Activated CD8-positive, alpha-beta memory T cell treated with anti-CD3 and anti-CD28 coated beads for 4 hours (primary cell): Measurements from ENCODE around the gene NLN.
"Not testable (repeated sequence)": the region's sequence is repeated elsewhere in the genome, so short reads cannot be mapped to it uniquely, and the experiment has no call there.

ENCODE experiments used
- DNase-seq, 2 donors: peaks; one replicate each; pipeline ENCODE4 v3.0.0-alpha.2; 2020; ENCODE audit warnings: low read depth in 2 of 2

Gene NLN

GRCh38 chr5:65721720-65722574 is at the start of gene NLN, which contains the start of gene SGTB:
TSS of gene NLN (plus strand) at chr5:65722205. CDS start at chr5:65722374, 169 bp downstream.
TSS of gene SGTB (minus strand) at chr5:65722109. CDS start at chr5:65720807, 1,302 bp downstream.
- DNase-seq = peak; percentile 70 to 74

GRCh38 chr5:65672796-65673195 is 49.2 kb upstream of the NLN start:
- DNase-seq = no peak

GRCh38 chr5:65674749-65675148 is 47.3 kb upstream of the NLN start:
- no peak for DNase-seq

GRCh38 chr5:65676056-65676455 is 45.9 kb upstream of the NLN start:
- not testable (repeated sequence) for DNase-seq

DNA sequence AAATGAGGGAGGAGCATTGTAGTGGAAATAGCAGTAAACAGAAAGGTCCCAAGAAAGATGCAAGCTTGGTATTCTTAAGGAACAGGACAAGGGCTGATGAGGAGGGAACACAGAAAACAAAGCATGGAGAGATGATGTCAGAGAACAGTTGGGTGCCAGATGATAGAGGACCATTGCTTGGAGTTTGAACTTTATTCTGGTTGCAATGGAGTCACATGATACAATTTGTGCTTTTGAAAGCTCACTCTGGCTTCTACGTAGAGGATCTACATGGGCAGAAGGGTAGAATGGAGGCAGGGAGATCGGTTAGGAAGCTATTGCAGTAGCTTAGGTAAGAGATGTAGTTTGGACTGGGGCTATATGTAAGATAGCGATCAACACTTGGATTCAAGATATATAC is 39.9 kb upstream of the NLN start:
- no peak for DNase-seq

- DNase-seq = no peak
Measured at GRCh38 chr5:65693121-65693520, 28.9 kb upstream of the NLN start.

DNA sequence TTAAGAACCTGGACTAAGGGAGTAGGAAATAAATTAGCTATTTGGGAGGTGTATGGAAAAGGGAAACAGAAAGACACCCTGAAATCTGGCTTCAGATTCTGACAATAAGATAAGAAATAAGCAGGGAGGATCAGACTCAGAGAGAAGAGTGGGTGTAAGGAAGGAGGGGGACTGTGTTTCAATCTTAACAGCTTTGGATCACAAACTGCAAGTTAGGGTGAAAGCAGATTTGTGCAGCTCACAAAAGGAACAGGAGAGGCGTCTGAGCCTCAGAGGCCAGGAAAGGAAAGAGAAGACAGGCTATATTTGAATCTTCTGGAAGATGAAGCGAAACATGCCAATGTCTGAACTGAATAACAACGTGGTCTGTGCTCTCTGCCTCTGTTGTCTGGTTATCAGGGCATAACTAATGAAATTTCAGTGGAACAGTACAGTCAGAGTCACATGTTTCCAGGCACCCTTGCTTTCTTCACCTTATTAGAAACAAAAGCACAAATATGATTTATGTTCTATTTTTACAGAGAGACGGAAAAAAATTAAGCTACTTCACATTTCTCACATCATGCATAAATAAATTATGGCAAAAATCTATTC is 26.7 kb upstream of the NLN start:
- DNase-seq = no peak

DNA sequence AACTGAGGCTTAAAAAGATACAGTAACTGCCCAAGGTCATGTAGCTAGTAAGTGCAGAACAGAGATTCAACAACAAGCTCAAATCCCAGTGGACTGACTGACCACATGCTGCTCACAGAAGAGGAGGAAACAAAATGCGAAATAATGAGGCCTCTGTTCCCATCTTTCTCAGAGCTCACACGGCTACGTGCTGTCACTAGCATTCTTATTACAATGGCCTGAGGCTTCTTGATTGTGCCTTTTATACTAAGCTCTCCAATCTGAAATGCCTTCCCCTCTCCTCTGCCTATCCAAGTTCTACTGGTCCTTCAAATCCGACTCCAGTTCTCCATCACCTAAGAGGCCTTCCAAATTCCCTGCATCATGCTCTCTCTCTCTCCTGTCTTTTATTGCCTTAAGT is 26.1 kb upstream of the NLN start:
- no peak for DNase-seq

DNA sequence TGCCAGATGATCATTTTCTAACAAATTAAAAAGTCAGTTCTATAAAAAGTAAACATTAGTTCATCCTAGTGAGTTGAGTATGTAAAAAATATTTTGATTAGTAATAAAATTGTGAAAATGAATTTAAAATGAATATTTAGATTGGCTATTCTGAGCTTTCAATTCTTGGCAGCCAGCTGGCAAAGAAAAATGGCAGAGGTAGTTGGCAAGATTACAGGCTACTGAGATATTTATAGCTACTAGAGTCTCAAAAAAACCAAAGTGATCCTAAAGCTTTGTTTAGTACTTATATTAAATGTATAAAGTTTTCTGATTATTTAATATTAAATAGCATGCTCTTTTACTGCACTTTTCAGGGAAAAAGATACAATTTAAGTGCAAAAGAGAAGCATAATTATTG is 25.1 kb upstream of the NLN start:
- no peak for DNase-seq

GRCh38 chr5:65699338-65699737 is 22.7 kb upstream of the NLN start:
- DNase-seq = no peak

DNA sequence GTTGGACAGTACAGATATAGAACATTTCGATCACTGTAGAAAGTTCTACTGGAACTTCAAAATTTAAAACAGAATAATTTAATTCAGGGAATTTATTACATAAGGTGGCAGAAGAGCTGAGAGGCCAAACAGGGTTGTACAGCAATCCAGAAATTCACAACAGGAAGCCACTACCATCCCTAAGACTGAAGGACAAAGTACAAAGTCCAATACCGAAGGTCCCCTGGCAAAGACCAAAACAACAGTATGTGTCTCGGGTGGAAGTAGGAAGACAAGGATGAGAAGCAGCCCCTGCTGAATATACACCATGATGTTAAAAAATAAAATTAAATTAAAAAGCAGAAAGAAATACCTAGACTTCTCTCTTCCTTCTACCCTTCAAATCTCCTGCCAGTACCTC is 20.0 kb upstream of the NLN start:
- no peak for DNase-seq

DNA sequence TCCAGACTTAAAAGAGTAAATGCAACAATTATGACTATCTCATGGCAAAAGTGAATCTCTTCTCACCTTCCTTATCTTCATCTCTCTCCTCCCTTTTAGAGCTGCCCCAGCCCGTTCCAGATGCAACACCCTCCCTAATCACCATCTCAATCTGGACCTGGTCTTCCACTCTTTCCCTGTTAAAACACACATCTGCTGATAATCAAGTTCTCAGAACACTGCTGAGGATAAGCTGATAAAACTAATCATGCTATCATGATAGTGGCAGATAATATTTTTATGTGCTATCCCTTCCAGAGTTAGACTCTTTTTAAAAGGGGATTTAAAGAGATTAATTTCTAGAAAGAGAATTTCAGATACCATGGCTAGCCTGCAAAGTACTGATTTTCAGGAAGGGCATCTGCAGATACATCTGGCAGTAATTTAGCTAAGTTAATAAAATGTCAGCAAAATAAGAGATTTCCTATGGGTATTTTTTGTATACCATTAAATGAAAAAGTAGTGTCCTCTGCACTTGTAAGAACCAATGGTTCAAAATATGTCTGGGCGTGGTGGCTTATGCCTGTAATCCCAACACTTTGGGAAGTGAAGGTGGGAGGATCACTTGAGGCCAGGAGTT is 17.3 kb upstream of the NLN start:
- DNase-seq = no peak

DNA sequence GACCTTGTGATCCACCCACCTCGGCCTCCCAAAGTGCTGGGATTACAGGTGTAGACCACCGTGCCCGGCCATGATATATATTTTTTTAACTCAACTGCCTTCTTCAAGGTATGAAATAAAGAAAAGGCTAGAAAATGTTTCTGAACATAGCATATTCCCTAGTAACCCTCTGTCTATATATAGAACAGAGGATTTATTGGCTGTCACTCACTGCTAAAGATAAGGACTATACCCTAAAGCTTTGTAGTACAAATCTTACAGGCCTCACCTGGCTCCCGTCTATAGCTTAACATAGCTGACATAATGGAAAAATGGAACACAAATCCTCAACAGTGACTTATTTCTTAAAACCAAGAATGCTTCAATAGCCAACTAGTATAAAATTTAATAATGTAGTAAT is 14.3 kb upstream of the NLN start:
- DNase-seq = no peak

- DNase-seq = no peak
Measured at GRCh38 chr5:65708145-65708544, 13.9 kb upstream of the NLN start.

DNA sequence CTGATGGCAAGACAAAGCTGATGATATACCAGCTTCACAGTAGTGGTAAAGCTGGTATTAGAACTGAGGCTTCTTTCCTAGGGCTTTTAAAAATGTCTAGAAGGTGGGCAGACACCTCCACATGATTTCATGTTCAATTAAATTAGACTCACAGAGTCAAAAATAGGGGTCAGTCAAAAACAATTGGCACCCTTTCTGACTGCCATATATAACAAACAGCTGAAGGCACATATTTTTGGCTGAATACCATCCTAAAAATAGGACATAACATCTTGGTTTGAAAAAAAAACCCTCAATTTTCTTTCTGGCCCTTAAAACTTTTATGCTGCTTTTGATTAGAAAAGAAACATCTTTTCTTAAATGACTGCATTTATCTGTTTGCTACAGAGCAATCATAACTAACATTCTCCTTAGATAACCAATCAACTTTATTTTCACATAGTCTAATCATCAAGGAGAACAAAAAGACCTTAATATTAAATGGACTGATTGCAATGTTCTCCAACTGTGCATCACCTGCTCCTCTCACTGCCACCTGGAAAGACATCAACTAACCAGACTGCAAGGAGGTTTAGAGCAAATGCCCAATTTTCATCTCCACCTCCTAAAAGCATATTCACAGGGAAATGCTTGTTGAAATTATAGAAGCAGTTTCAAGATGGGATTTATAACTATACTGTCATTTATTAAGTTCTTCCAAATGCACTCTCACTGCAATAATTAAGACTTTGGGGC is 3.3 kb upstream of the NLN start:
- DNase-seq = no peak

GRCh38 chr5:65721050-65721719 is 820 bp upstream of the NLN start:
- no peak for DNase-seq

- DNase-seq = no peak
Measured at GRCh38 chr5:65722575-65723403, 784 bp downstream of the NLN start.

DNA sequence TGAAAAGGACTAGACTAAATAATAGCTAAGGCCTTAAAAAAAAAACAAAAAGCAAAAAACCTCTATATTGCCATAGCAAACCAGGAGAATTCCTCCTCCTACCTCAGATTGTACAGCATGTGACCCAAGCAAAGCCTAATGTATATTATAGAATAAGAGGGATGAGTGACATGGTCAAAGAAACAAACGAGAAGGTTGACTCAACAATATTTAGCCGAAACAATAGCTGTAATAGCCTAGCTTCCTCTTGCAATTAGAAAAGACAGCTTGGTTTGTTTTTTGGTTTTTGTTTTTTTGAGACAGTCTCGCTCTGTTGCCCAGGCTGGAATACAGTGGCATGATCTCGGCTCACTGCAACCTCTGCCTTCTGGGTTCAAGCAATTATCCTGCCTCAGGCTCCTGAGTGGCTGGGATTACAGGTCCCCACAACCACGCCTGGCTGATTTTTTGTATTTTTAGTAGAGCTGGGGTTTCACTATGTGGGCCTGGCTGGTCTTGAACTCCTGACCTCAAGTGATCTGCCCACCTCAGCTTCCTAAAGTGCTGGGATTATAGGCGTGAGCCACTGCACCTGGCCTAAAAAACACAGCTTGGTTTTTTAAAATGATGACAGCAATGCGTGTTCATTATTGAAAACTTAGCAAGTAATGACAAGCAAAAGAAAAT is 5.6 kb downstream of the NLN start:
- DNase-seq = no peak

GRCh38 chr5:65728218-65728617 is 6.2 kb downstream of the NLN start:
- DNase-seq = no peak

GRCh38 chr5:65730910-65731309 is 8.9 kb downstream of the NLN start:
- no peak for DNase-seq
